ENCODE results near the gene TTC5. TPM values are rescaled to one million over a fixed set of nuclear protein-coding genes. Genes with fewer than 3 reads are reported as not detected.

The TTC5 gene
- total RNA-seq, 4 donors from 2014 or later = 13.3 to 23.3 (median 14.6) TPM

Other genes with a start within 250 kb of the TTC5 start
- not detected for gene OR4L1, start 245.9 kb downstream of the TTC5 start, total RNA-seq
- not detected for gene OR4K17, start 195.2 kb downstream of the TTC5 start, total RNA-seq
- not detected for gene OR4N5, start 167.1 kb downstream of the TTC5 start, total RNA-seq
- gene OR11G2, start 115.1 kb downstream of the TTC5 start, total RNA-seq = not detected
- not detected for gene OR11H6, start 82.2 kb downstream of the TTC5 start, total RNA-seq
- not detected for gene OR11H7, start 77.0 kb downstream of the TTC5 start, total RNA-seq
- gene OR11H4, start 66.7 kb downstream of the TTC5 start, total RNA-seq = not detected
- 10 to 100 TPM; 42.5 to 50.3 (median 47.6) TPM for gene CCNB1IP1, start 27.3 kb upstream of the TTC5 start, total RNA-seq
- gene PARP2, start 37.7 kb upstream of the TTC5 start, total RNA-seq = 10 to 100 TPM; 12.2 to 34.0 (median 14.9) TPM
- 10 to 100 TPM; 16.3 to 34.0 (median 25.1) TPM for gene TEP1, start 107.5 kb upstream of the TTC5 start, total RNA-seq
- gene KLHL33, start 130.2 kb upstream of the TTC5 start, total RNA-seq = under 1 TPM in 1 of 4 donors, not detected in 3; 0.08 TPM
- gene OSGEP, start 148.9 kb upstream of the TTC5 start, total RNA-seq = 10 to 100 TPM; 40.8 to 91.0 (median 44.8) TPM
- gene APEX1, start 149.3 kb upstream of the TTC5 start, total RNA-seq = 100 to 1,000 TPM; 119 to 133 (median 129) TPM
- 10 to 100 TPM; 23.7 to 36.5 (median 28.9) TPM for gene PIP4P1, start 155.5 kb upstream of the TTC5 start, total RNA-seq
- gene PNP, start 163.5 kb upstream of the TTC5 start, total RNA-seq = 10 to 100 TPM; 26.9 to 83.4 (median 52.9) TPM
- gene RNASE10, start 199.6 kb upstream of the TTC5 start, total RNA-seq = not detected